Thyroid gland (tissue), 4 donors: ENCODE data around the gene LEMD3.

Experiments used
- CTCF ChIP-seq, 6 experiments: fragments of 200-600 bp in 3 of 6; fragments of 450-650 bp in 3 of 6; sonication (generic) in 3 of 6; IDR thresholded peaks; one replicate each; pipeline ENCODE4 v1.5.1; 2016 to 2019; ENCODE audit warnings: antibody characterized with exemption in 6 of 6, mild to moderate bottlenecking in 2 of 6, inconsistent platforms in 1 of 6, moderate library complexity in 1 of 6
- POLR2A ChIP-seq, 2 donors: fragments of 450-650 bp; IDR thresholded peaks; one replicate each; pipeline ENCODE4 v1.6.1; 2017; ENCODE audit warnings: antibody characterized with exemption in 2 of 2, mild to moderate bottlenecking in 2 of 2, moderate library complexity in 1 of 2

GRCh38 chr12:65217086-65217485 lies 47.7 kb downstream of the LEMD3 start:
- TF ChIP-seq CTCF (IDR thresholded peaks at IDR 0.05) (no peak), POLR2A (IDR thresholded peaks at IDR 0.05) (no peak)
